WTC11 (cell line): Measurements from ENCODE around the gene MAP7D3. TPM values are rescaled to one million over a fixed set of nuclear protein-coding genes. Genes with fewer than 3 reads are reported as not detected.

ENCODE experiments used
- ATAC-seq: fragments of 200-7000 bp; cut with Tn5 transposase; 2 replicates; pipeline ENCODE4 v1.10.0; 2021; ENCODE audit warnings: mild to moderate bottlenecking, moderate library complexity
- CTCF ChIA-PET: fragments of 300-600 bp; sonication (Branson Sonifier 250); formaldehyde crosslinking; loops from one replicate; lab custom pipeline; 2021; ENCODE audit warnings: antibody characterized with exemption; lab: Charles Lee
- POLR2A ChIA-PET: fragments of 350-600 bp; sonication (Branson Sonifier 250); formaldehyde crosslinking; loops from one replicate; lab custom pipeline; 2021; ENCODE audit warnings: antibody characterized with exemption; lab: Charles Lee
- DNase-seq: peaks from one replicate; pipeline ENCODE4 v3.0.0; 2021; ENCODE audit warnings: low spot score
- H3K27ac Mint-ChIP-seq: 2 replicates; pipeline ENCODE4 v1.8.0; 2021; ENCODE audit warnings: mixed read lengths
- H3K27me3 Mint-ChIP-seq: 2 replicates; pipeline ENCODE4 v1.8.0; 2021; ENCODE audit warnings: low read depth, mild to moderate bottlenecking, moderate library complexity, mixed read lengths
- H3K36me3 Mint-ChIP-seq: 2 replicates; pipeline ENCODE4 v1.8.0; 2021; ENCODE audit warnings: mixed read lengths
- H3K4me1 Mint-ChIP-seq: 2 replicates; pipeline ENCODE4 v1.8.0; 2022; ENCODE audit warnings: mixed read lengths
- H3K4me3 Mint-ChIP-seq: 2 replicates; pipeline ENCODE4 v1.8.0; 2021; ENCODE audit warnings: mild to moderate bottlenecking, moderate library complexity, mixed read lengths
- H3K9me3 Mint-ChIP-seq: 2 replicates; pipeline ENCODE4 v1.8.0; 2021; ENCODE audit warnings: mixed read lengths
- AR ChIP-seq: fragments of 250-450 bp; sonication (Bioruptor Pico); IDR thresholded peaks from 2 replicates; pipeline ENCODE4 v1.9.0; 2021; ENCODE audit warnings: mild to moderate bottlenecking
- CTCF ChIP-seq: fragments of 200-600 bp; IDR thresholded peaks from 2 replicates; pipeline ENCODE4 v1.8.0; 2022; ENCODE audit warnings: antibody characterized with exemption
- HMGXB4 ChIP-seq: sonication (generic); formaldehyde crosslinking; IDR thresholded peaks from 2 replicates; pipeline ENCODE4 v1.8.1; 2023; ENCODE audit warnings: mild to moderate bottlenecking, moderate library complexity, missing genetic modification reagents
- IRF1 ChIP-seq: sonication (generic); formaldehyde crosslinking; IDR thresholded peaks from 2 replicates; pipeline ENCODE4 v1.8.0; 2023; ENCODE audit warnings: missing genetic modification reagents
- MAX ChIP-seq: sonication (generic); formaldehyde crosslinking; IDR thresholded peaks from 2 replicates; pipeline ENCODE4 v1.8.0; 2022; ENCODE audit warnings: mild to moderate bottlenecking, missing genetic modification reagents
- MYBL2 ChIP-seq: sonication (generic); formaldehyde crosslinking; IDR thresholded peaks from 2 replicates; pipeline ENCODE4 v1.8.1; 2023; ENCODE audit warnings: mild to moderate bottlenecking, moderate library complexity, missing genetic modification reagents
- NR3C1 ChIP-seq: sonication (generic); formaldehyde crosslinking; conservative IDR thresholded peaks from 2 replicates; pipeline ENCODE4 v1.8.1; 2023; ENCODE audit warnings: low read depth, mild to moderate bottlenecking, missing genetic modification reagents
- OVOL2 ChIP-seq: fragments of 250-450 bp; sonication (Bioruptor Pico); IDR thresholded peaks from 2 replicates; pipeline ENCODE4 v1.9.0; 2021; ENCODE audit warnings: mild to moderate bottlenecking, borderline replicate concordance
- STAT6 ChIP-seq: sonication (generic); formaldehyde crosslinking; conservative IDR thresholded peaks from 2 replicates; pipeline ENCODE4 v1.8.1; 2023; ENCODE audit warnings: mild to moderate bottlenecking, low read depth, missing genetic modification reagents, moderate library complexity
- ZMAT4 ChIP-seq: fragments of 250-450 bp; sonication (Bioruptor Pico); IDR thresholded peaks from 2 replicates; pipeline ENCODE4 v1.9.0; 2021; ENCODE audit warnings: mild to moderate bottlenecking
- ZNF138 ChIP-seq: sonication (generic); formaldehyde crosslinking; conservative IDR thresholded peaks from 2 replicates; pipeline ENCODE4 v1.8.1; 2022; ENCODE audit warnings: mild to moderate bottlenecking, moderate library complexity, missing genetic modification reagents
- total RNA-seq: library from RNA; stranded (reverse); gene quantifications from 3 replicates; pipeline ENCODE4 v1.2.3, GENCODE V29; 2021

Gene MAP7D3
- total RNA-seq, 1 experiment from 2014 or later: 12.3 TPM

GRCh38 chrX:136210243-136210642, 41.0 kb downstream of the MAP7D3 start (continued):
- no peak for TF ChIP-seq ZNF138 (CRISPR knock-in tag)

GRCh38 chrX:136209751-136210150, 41.4 kb downstream of the MAP7D3 start:
- no peaks in the 10 kb centered on the region for H3K9me3 Mint-ChIP-seq
- H3K4me3 Mint-ChIP-seq: no peak overlapping the region
- H3K27me3 Mint-ChIP-seq: no peaks in the 10 kb centered on the region
- DNase-seq: no peak
- CTCF ChIA-PET: interaction anchor here (1.0 to 2.9 kb wide), 5 partner anchors 39 to 181 kb away, joined by 3 to 27 read pairs (median 7); no protein-coding TSS in a partner anchor
- H3K4me1 Mint-ChIP-seq: peaks cover 14% of the 10 kb centered on the region
- POLR2A ChIA-PET: no interaction called here
- 0 out of 2 replicates have a peak, but pooled peaks cover 5% of the 10 kb centered on the region for H3K36me3 Mint-ChIP-seq
- TF ChIP-seq HMGXB4 (no peak), AR (CRISPR knock-in tag) (no peak), OVOL2 (CRISPR knock-in tag) (no peak), MAX (CRISPR knock-in tag) (no peak), ZMAT4 (CRISPR knock-in tag) (no peak), MYBL2 (no peak), STAT6 (no peak), IRF1 (CRISPR knock-in tag) (no peak), NR3C1 (no peak)
- no peak for ATAC-seq
- H3K27ac Mint-ChIP-seq: no peak overlapping the region

- ChIA-PET CTCF (interaction anchor here (0.5 to 2.9 kb wide), 9 partner anchors 38 to 181 kb away, joined by 3 to 27 read pairs (median 3); no protein-coding TSS in a partner anchor), POLR2A (no interaction called here)
- Mint-ChIP-seq H3K9me3 (no peaks in the 10 kb centered on the region), H3K4me1 (peaks cover 17% of the 10 kb centered on the region), H3K36me3 (0 out of 2 replicates have a peak, but pooled peaks cover 5% of the 10 kb centered on the region), H3K4me3 (no peak overlapping the region)
- DNase-seq: peak; percentile 31
- 0 out of 2 replicates have a peak, but pooled peaks have one; percentile 20 for TF ChIP-seq CTCF
- no peak for TF ChIP-seq OVOL2 (CRISPR knock-in tag)
- TF ChIP-seq, all 79 proteins: peak for 1
- Mint-ChIP-seq H3K27me3 (no peaks in the 10 kb centered on the region), H3K27ac (no peak overlapping the region; the same call in 1 of the 2 replicates)
- peak; percentile 63 for ATAC-seq
Observed at GRCh38 chrX:136209016-136209738, 42.0 kb downstream of the MAP7D3 start.
